ENCODE measurements around the gene PCDHGA9. TPM values are rescaled to one million over a fixed set of nuclear protein-coding genes. Genes with fewer than 3 reads are reported as not detected.

The PCDHGA9 gene
- polyA plus RNA-seq, 1 donor from 2014 or later: 0.11 TPM

Other genes starting within 250 kb of the PCDHGA9 start
- gene PCDHB7, start 230.1 kb upstream of the PCDHGA9 start, polyA plus RNA-seq: 0.99 and 2.1 TPM in 2 replicates
- 0.76 and 0.81 TPM in 2 replicates for gene PCDHB8, start 225.0 kb upstream of the PCDHGA9 start, polyA plus RNA-seq
- 2.1 and 2.8 TPM in 2 replicates for gene PCDHB16, start 220.4 kb upstream of the PCDHGA9 start, polyA plus RNA-seq
- 4.8 and 4.9 TPM in 2 replicates for gene PCDHB9, start 215.6 kb upstream of the PCDHGA9 start, polyA plus RNA-seq
- 8.7 and 9.6 TPM in 2 replicates for gene PCDHB10, start 210.4 kb upstream of the PCDHGA9 start, polyA plus RNA-seq
- 2.7 and 3.7 TPM in 2 replicates for gene PCDHB11, start 203.2 kb upstream of the PCDHGA9 start, polyA plus RNA-seq
- 1.3 and 2.2 TPM in 2 replicates for gene PCDHB12, start 194.1 kb upstream of the PCDHGA9 start, polyA plus RNA-seq
- gene PCDHB13, start 188.9 kb upstream of the PCDHGA9 start, polyA plus RNA-seq: 1.0 and 1.6 TPM in 2 replicates
- 12.6 and 18.3 TPM in 2 replicates for gene PCDHB14, start 179.4 kb upstream of the PCDHGA9 start, polyA plus RNA-seq
- 11.2 and 13.7 TPM in 2 replicates for gene PCDHB15, start 157.4 kb upstream of the PCDHGA9 start, polyA plus RNA-seq
- not detected in 2 replicates for gene SLC25A2, start 98.7 kb upstream of the PCDHGA9 start, polyA plus RNA-seq
- gene TAF7, start 82.0 kb upstream of the PCDHGA9 start, polyA plus RNA-seq: 173 and 198 TPM in 2 replicates
- 0.19 and 0.50 TPM in 2 replicates for gene PCDHGA1, start 72.3 kb upstream of the PCDHGA9 start, polyA plus RNA-seq
- 0.21 and 0.26 TPM in 2 replicates for gene PCDHGA2, start 64.0 kb upstream of the PCDHGA9 start, polyA plus RNA-seq
- gene PCDHGA3, start 58.9 kb upstream of the PCDHGA9 start, polyA plus RNA-seq: 0.10 and 0.26 TPM in 2 replicates
- 0.46 and 0.68 TPM in 2 replicates for gene PCDHGB1, start 52.7 kb upstream of the PCDHGA9 start, polyA plus RNA-seq
- 0.38 TPM in 1 of 2 replicates, not detected in the other for gene PCDHGA4, start 47.8 kb upstream of the PCDHGA9 start, polyA plus RNA-seq
- gene PCDHGB2, start 42.8 kb upstream of the PCDHGA9 start, polyA plus RNA-seq: 0.30 and 0.43 TPM in 2 replicates
- gene PCDHGA5, start 38.6 kb upstream of the PCDHGA9 start, polyA plus RNA-seq: 0.25 TPM in 1 of 2 replicates, not detected in the other
- gene PCDHGB3, start 32.5 kb upstream of the PCDHGA9 start, polyA plus RNA-seq: not detected in 2 replicates
- 0.09 TPM in 1 of 2 replicates, not detected in the other for gene PCDHGA6, start 28.9 kb upstream of the PCDHGA9 start, polyA plus RNA-seq
- gene PCDHGA7, start 20.0 kb upstream of the PCDHGA9 start, polyA plus RNA-seq: not detected in 2 replicates
- gene PCDHGB4, start 15.1 kb upstream of the PCDHGA9 start, polyA plus RNA-seq: 9.3 and 13.0 TPM in 2 replicates
- 0.19 and 0.38 TPM in 2 replicates for gene PCDHGA8, start 10.1 kb upstream of the PCDHGA9 start, polyA plus RNA-seq
- 0.17 and 0.54 TPM in 2 replicates for gene PCDHGB5, start 4.8 kb upstream of the PCDHGA9 start, polyA plus RNA-seq
- gene PCDHGB6, start 5.2 kb downstream of the PCDHGA9 start, polyA plus RNA-seq: 29.2 and 34.4 TPM in 2 replicates
- gene PCDHGA10, start 10.2 kb downstream of the PCDHGA9 start, polyA plus RNA-seq: 7.3 and 8.1 TPM in 2 replicates
- 4.7 and 5.1 TPM in 2 replicates for gene PCDHGB7, start 14.9 kb downstream of the PCDHGA9 start, polyA plus RNA-seq
- gene PCDHGA11, start 18.3 kb downstream of the PCDHGA9 start, polyA plus RNA-seq: 0.32 and 0.62 TPM in 2 replicates
- gene PCDHGA12, start 27.7 kb downstream of the PCDHGA9 start, polyA plus RNA-seq: 0.11 and 0.56 TPM in 2 replicates
- 2.1 and 2.8 TPM in 2 replicates for gene PCDHGC3, start 73.2 kb downstream of the PCDHGA9 start, polyA plus RNA-seq
- gene PCDHGC4, start 82.3 kb downstream of the PCDHGA9 start, polyA plus RNA-seq: 4.3 and 6.4 TPM in 2 replicates
- gene PCDHGC5, start 86.3 kb downstream of the PCDHGA9 start, polyA plus RNA-seq: 0.51 and 0.54 TPM in 2 replicates
- 21.9 and 22.4 TPM in 2 replicates for gene DIAPH1, start 216.2 kb downstream of the PCDHGA9 start, polyA plus RNA-seq
- 115 and 138 TPM in 2 replicates for gene HDAC3, start 234.1 kb downstream of the PCDHGA9 start, polyA plus RNA-seq
- 44.9 and 49.4 TPM in 2 replicates for gene RELL2, start 234.2 kb downstream of the PCDHGA9 start, polyA plus RNA-seq
- gene FCHSD1, start 248.6 kb downstream of the PCDHGA9 start, polyA plus RNA-seq: 3.9 and 5.4 TPM in 2 replicates